ENCODE measurements around the gene MLLT1. TPM values are rescaled to one million over a fixed set of nuclear protein-coding genes. Genes with fewer than 3 reads are reported as not detected.

MLLT1 gene
- total and polyA plus RNA-seq, 12 donors: 21.4 to 48.3 (median 31.7) TPM

DNA sequence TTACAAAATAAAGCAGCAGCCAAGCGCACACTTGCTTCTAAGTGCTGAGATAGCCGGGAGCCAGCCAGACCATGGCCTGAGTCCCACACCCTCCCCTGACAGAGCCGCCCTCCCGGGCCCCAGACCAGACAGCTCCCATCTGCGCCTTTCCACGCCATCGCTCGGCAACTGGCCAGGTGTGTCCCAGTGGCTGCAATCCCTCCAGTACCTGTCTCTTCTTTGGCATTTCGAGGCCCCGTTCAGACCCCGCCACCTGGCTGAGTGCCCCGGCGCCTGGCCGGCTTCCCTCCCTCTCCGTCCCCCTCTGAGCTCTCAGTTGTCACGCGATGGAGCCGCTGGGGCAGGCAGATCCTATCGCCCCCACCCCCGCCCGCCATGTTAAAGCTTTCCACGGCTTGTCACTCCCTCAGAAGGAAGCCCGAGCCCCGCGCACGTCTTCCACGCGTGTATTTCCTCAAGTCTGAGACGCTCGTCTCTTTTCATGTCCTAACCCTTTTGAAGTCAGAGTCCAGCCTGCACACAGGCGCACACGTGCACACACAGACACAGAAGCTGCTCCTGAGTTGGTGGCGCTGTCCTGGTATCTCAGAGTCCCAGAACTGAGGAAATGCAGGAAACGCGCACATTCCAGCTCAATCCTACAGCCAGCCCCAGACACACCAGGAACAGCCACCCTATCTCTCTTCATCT is 7.9 kb downstream of the MLLT1 start:
- TF ChIP-seq, protein P1, sequence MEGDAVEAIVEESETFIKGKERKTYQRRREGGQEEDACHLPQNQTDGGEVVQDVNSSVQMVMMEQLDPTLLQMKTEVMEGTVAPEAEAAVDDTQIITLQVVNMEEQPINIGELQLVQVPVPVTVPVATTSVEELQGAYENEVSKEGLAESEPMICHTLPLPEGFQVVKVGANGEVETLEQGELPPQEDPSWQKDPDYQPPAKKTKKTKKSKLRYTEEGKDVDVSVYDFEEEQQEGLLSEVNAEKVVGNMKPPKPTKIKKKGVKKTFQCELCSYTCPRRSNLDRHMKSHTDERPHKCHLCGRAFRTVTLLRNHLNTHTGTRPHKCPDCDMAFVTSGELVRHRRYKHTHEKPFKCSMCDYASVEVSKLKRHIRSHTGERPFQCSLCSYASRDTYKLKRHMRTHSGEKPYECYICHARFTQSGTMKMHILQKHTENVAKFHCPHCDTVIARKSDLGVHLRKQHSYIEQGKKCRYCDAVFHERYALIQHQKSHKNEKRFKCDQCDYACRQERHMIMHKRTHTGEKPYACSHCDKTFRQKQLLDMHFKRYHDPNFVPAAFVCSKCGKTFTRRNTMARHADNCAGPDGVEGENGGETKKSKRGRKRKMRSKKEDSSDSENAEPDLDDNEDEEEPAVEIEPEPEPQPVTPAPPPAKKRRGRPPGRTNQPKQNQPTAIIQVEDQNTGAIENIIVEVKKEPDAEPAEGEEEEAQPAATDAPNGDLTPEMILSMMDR (IDR thresholded peaks at IDR 0.05): peak in 3 of 9 donors; percentile 19 to 27 (median 19)
- Histone ChIP-seq H3K27ac (peak overlapping the region; percentile 72 to 95 (median 88)), H3K4me3 (peak overlapping the region in 9 of 10 donors; percentile 1 to 52 (median 43)), H3K9me3 (no peaks in the 10 kb centered on the region), H3K36me3 (peaks cover 0 to 38% (median 19%) of the 10 kb centered on the region in 9 donors), H3K27me3 (no peaks in the 10 kb centered on the region), H3K4me1 (peaks cover 42 to 68% (median 66%) of the 10 kb centered on the region in 9 donors)
- intact Hi-C loops (cut with DNase I): loop anchor here in 5 of 10 donors (2.0 to 5.0 kb wide), 3 partner anchors 35 to 53 kb away; no protein-coding TSS in a partner anchor
- WGBS, 2 donors: 2 to 9% methylated on average over 35 of the region's 35 CpGs
- DNase-seq (peak; percentile 89 to 92), ATAC-seq (peak; percentile 73 to 88 (median 84))

DNA sequence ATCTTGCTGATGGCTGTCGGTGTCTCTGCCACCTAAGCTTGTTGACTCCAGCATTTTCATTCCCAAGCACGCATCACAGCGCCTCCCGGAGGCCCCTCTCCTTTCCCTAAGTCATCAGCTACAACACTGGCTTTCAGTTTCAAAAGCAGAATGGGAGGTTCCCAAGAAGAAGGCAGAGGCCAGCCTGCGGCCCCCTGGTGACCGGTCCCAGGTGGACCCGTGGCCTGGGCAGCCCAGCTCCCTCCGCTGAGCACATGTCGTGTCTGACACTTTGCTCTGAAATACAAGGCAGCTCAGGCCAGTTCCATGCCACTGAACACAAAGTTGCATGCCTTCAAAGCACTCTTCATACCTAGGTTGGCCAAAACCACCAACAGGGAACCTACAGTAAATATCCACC is 8.5 kb downstream of the MLLT1 start:
- WGBS, 2 donors: 25 to 31% methylated on average over 9 of the region's 9 CpGs
- Histone ChIP-seq H3K36me3 (peaks cover 0 to 44% (median 19%) of the 10 kb centered on the region in 9 donors), H3K9me3 (no peaks in the 10 kb centered on the region), H3K27me3 (no peaks in the 10 kb centered on the region), H3K4me3 (peak overlapping the region in 7 of 10 donors; percentile 9 to 52 (median 43)), H3K4me1 (peaks cover 42 to 62% (median 60%) of the 10 kb centered on the region in 9 donors), H3K27ac (peak overlapping the region in 9 of 10 donors; percentile 82 to 95 (median 89))
- DNase-seq (no peak), ATAC-seq (peak in 7 of 8 donors; percentile 0 to 20 (median 10))
- TF ChIP-seq, protein P1 (IDR thresholded peaks at IDR 0.05): peak in 4 of 9 donors; percentile 12 to 35 (median 24)
- intact Hi-C loops (cut with DNase I): loop anchor here in 5 of 10 donors (5.0 kb wide), 2 partner anchors 34 to 39 kb away; no protein-coding TSS in a partner anchor

DNA sequence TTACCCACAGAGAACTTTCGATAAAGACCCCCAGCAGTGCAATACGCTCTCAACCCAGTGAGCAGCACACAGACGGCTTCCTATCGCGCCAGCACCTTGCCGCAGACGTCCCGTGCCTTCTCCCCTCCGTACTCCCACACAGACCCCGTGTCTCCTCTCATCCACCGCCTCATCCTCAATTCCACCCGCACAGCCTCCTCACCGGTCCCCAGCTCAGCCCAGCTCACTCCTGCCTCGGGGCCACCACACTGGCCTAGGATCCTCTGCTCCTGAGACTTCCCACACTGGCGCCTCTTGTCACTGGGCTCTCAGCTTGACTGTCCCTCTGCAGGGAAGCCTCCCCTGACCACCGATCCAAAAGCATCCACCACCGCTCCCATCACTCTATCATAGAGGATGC is 9.0 kb downstream of the MLLT1 start:
- H3K27me3 ChIP-seq: no peaks in the 10 kb centered on the region
- no peaks in the 10 kb centered on the region for H3K9me3 ChIP-seq
- peak overlapping the region in 9 of 10 donors; percentile 82 to 95 (median 89) for H3K27ac ChIP-seq
- intact Hi-C loops (cut with DNase I): loop anchor here in 5 of 10 donors (5.0 kb wide), 2 partner anchors 34 to 39 kb away; no protein-coding TSS in a partner anchor
- TF ChIP-seq, protein P1 (IDR thresholded peaks at IDR 0.05): no peak
- WGBS, 2 donors: 84 to 90% methylated on average over 17 of the region's 17 CpGs
- peaks cover 39 to 58% (median 56%) of the 10 kb centered on the region in 9 donors for H3K4me1 ChIP-seq
- DNase-seq (no peak), ATAC-seq (no peak)
- H3K36me3 ChIP-seq: peaks cover 0 to 47% (median 19%) of the 10 kb centered on the region in 9 donors
- peak overlapping the region in 5 of 10 donors; percentile 9 to 52 (median 43) for H3K4me3 ChIP-seq

DNA sequence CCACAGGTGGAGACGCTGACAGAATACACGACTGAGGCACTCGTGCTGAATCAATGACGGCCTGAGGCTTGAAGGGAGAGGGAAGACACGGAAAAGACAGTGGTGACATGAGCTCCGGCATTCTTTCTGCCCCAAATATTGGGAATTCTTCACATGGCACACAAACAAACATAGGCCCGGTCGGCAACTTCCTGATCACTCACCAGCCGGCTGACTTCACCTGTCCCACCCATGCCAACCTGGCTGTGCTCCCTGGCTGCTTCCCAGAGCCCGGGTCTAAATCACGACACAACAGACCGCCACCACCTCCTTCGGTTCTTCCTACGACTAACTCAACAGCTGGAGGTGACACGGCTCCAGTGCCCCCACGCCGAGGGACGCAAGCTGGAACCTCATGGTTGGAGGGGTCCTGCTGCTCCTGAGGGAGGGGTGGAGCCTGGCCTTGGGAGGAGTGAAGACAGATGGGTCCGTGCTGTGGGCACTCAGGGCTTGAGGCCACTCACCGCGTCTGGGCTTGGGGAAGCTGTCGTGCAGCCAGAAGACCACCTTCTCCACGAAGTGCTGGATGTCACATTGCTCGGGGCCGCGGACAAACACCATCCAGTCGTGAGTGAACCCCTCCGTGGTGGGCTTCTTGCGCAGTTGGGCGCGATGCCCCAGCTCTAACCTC is 9.6 kb downstream of the MLLT1 start:
- H3K9me3 ChIP-seq: no peaks in the 10 kb centered on the region
- ATAC-seq (no peak), DNase-seq (no peak)
- 89 to 91% methylated on average over 31 of the region's 31 CpGs for WGBS, 2 donors
- intact Hi-C loops (cut with DNase I): loop anchor here in 5 of 10 donors (5.0 kb wide), 2 partner anchors 33 to 38 kb away; no protein-coding TSS in a partner anchor
- H3K27me3 ChIP-seq: no peaks in the 10 kb centered on the region
- no peak overlapping the region for H3K4me3 ChIP-seq
- H3K27ac ChIP-seq: no peak overlapping the region
- peaks cover 0 to 53% (median 19%) of the 10 kb centered on the region in 9 donors for H3K36me3 ChIP-seq
- H3K4me1 ChIP-seq: peaks cover 35 to 55% (median 50%) of the 10 kb centered on the region in 9 donors
- TF ChIP-seq, protein P1 (IDR thresholded peaks at IDR 0.05): no peak
